Testis (tissue), 3 donors: ENCODE results near the gene CAMK2G. TPM values are rescaled to one million over a fixed set of nuclear protein-coding genes. Genes with fewer than 3 reads are reported as not detected.

Experiments used
- DNase-seq: peaks from one replicate; pipeline ENCODE4 v3.0.0-alpha.2; 2019
- H3K27ac ChIP-seq, 2 donors: fragments of 200-600 bp; sonication (generic); one replicate each; pipeline ENCODE4 v1.5.1; 2019
- H3K27me3 ChIP-seq: fragments of 200-600 bp; sonication (generic); one replicate; pipeline ENCODE4 v1.5.1; 2019
- H3K36me3 ChIP-seq: fragments of 200-600 bp; sonication (generic); one replicate; pipeline ENCODE4 v1.5.1; 2017; ENCODE audit warnings: low read depth; ENCODE audit errors: missing control alignments
- H3K4me1 ChIP-seq: fragments of 200-600 bp; sonication (generic); one replicate; pipeline ENCODE4 v1.5.1; 2019
- H3K4me3 ChIP-seq, 2 donors: fragments of 200-600 bp; sonication (generic); one replicate each; pipeline ENCODE4 v1.5.1; 2017 to 2019
- H3K9me3 ChIP-seq: fragments of 200-600 bp; sonication (generic); one replicate; pipeline ENCODE4 v1.5.1; 2017
- POLR2A ChIP-seq: fragments of 450-650 bp; IDR thresholded peaks from one replicate; pipeline ENCODE4 v1.6.1; 2017; ENCODE audit warnings: antibody characterized with exemption, mild to moderate bottlenecking, moderate library complexity
- WGBS, 2 donors: methylation state at CpG; one replicate each; pipeline ENCODE4 v1.1.5; 2018; 5-methylcytosine and 5-hydroxymethylcytosine counted together
- intact Hi-C: fragments of 100-400 bp; cut with DNase I; formaldehyde crosslinking; loops from one replicate; pipeline ENCODE4 v1.15.1; 2023; ENCODE audit warnings: low total_unique reads
- polyA plus RNA-seq: library from polyadenylated mRNA; stranded (reverse); fragments of 350-450 nt; fragmentation: Illumina TruSeq; extraction: RNeasy Lipid Tissue Mini Kit (QIAGEN cat#74804); gene quantifications from one replicate; pipeline ENCODE4 v1.2.3, GENCODE V29; 2014; ENCODE audit warnings: low read depth, low replicate concordance; ENCODE audit not compliant: insufficient read depth
- total RNA-seq, 2 donors: library from RNA; depleted of rRNA; stranded (reverse); fragments of >200 nt; gene quantifications; one replicate each; pipeline ENCODE4 v1.2.3, GENCODE V29; 2016
- TF ChIP-seq, protein P1 (sequence below), 3 experiments: fragments of 450-650 bp in 2 of 3; fragments of 200-600 bp in 1 of 3; sonication (generic) in 1 of 3; IDR thresholded peaks; one replicate each; pipeline ENCODE4 v1.5.1; 2016 to 2019; ENCODE audit warnings: antibody characterized with exemption in 3 of 3, mild to moderate bottlenecking in 2 of 3, moderate library complexity in 1 of 3

CAMK2G gene
- total and polyA plus RNA-seq, 3 donors from 2014 or later = 16.5 to 29.7 (median 25.4) TPM

- Histone ChIP-seq H3K4me3 (no peak overlapping the region), H3K27ac (no peak overlapping the region), H3K4me1 (peaks cover 12% of the 10 kb centered on the region), H3K36me3 (no peaks in the 10 kb centered on the region), H3K27me3 (no peaks in the 10 kb centered on the region), H3K9me3 (no peaks in the 10 kb centered on the region)
- 83 to 84% methylated on average over 3 of the region's 3 CpGs for WGBS, 2 donors
- no peak for DNase-seq
- intact Hi-C loops = no loop called here
- no peak for TF ChIP-seq POLR2A
- TF ChIP-seq, protein P1, sequence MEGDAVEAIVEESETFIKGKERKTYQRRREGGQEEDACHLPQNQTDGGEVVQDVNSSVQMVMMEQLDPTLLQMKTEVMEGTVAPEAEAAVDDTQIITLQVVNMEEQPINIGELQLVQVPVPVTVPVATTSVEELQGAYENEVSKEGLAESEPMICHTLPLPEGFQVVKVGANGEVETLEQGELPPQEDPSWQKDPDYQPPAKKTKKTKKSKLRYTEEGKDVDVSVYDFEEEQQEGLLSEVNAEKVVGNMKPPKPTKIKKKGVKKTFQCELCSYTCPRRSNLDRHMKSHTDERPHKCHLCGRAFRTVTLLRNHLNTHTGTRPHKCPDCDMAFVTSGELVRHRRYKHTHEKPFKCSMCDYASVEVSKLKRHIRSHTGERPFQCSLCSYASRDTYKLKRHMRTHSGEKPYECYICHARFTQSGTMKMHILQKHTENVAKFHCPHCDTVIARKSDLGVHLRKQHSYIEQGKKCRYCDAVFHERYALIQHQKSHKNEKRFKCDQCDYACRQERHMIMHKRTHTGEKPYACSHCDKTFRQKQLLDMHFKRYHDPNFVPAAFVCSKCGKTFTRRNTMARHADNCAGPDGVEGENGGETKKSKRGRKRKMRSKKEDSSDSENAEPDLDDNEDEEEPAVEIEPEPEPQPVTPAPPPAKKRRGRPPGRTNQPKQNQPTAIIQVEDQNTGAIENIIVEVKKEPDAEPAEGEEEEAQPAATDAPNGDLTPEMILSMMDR (IDR thresholded peaks at IDR 0.05) = no peak
Measured at GRCh38 chr10:73779539-73780197, 94.7 kb downstream of the CAMK2G start.

DNA sequence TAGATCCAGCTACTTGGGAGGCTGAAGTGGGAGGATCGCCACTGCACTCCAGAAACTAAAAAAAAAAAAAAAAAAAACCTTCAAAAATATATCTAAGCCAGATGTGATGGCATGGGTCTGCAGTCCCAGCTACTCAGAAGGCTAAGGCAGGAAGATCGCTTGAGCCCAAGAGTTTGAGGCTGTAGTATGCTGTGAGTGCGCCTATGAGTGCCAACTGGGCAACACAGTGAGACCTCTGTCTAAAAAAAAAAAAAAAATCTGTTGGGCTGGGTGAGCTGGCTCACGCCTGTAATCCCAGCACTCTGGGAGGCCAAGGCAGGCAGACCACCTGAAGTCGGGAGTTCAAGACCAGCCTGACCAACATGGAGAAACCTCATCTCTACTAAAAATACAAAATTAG, 95.3 kb downstream of the CAMK2G start:
- Histone ChIP-seq H3K4me3 (no peak overlapping the region), H3K4me1 (peaks cover 18% of the 10 kb centered on the region), H3K27me3 (no peaks in the 10 kb centered on the region), H3K27ac (no peak overlapping the region), H3K9me3 (no peaks in the 10 kb centered on the region), H3K36me3 (no peaks in the 10 kb centered on the region)
- no peak for DNase-seq
- WGBS, 2 donors = 92% methylated on average over 5 of the region's 5 CpGs
- no peak for TF ChIP-seq POLR2A
- TF ChIP-seq, protein P1 (IDR thresholded peaks at IDR 0.05) = no peak
- intact Hi-C loops = no loop called here

- Histone ChIP-seq H3K27ac (no peak overlapping the region), H3K27me3 (no peaks in the 10 kb centered on the region), H3K36me3 (no peaks in the 10 kb centered on the region), H3K4me3 (no peak overlapping the region), H3K9me3 (no peaks in the 10 kb centered on the region), H3K4me1 (peaks cover 22% of the 10 kb centered on the region)
- 31 to 45% methylated on average over 5 of the region's 5 CpGs for WGBS, 2 donors
- DNase-seq = no peak
- intact Hi-C loops = no loop called here
- TF ChIP-seq, protein P1 (IDR thresholded peaks at IDR 0.05) = no peak
- no peak for TF ChIP-seq POLR2A
Measured at GRCh38 chr10:73774637-73775036, 99.7 kb downstream of the CAMK2G start.

- intact Hi-C loops = no loop called here
- 0 to 1% methylated on average over 20 to 29 of the region's 29 CpGs for WGBS, 2 donors
Measured at GRCh38 chr10:73773152-73773879, 101.0 kb downstream of the CAMK2G start.

More at GRCh38 chr10:73773152-73773879, 101.0 kb downstream of the CAMK2G start:
- Histone ChIP-seq H3K4me3 (peak overlapping the region; percentile 73 to 92), H3K36me3 (no peaks in the 10 kb centered on the region), H3K4me1 (peaks cover 22% of the 10 kb centered on the region), H3K9me3 (no peaks in the 10 kb centered on the region), H3K27me3 (no peaks in the 10 kb centered on the region), H3K27ac (peak overlapping the region; percentile 95 to 96)
- no peak for DNase-seq
- no peak for TF ChIP-seq POLR2A
- TF ChIP-seq, protein P1 (IDR thresholded peaks at IDR 0.05) = no peak
